ENCODE measurements around the gene NECAP2. TPM values are rescaled to one million over a fixed set of nuclear protein-coding genes. Genes with fewer than 3 reads are reported as not detected.
A peak's percentile ranks its signal among the peaks of the same experiment; 100 is the strongest.

Gene NECAP2
- total and polyA plus RNA-seq, 2 of the 4 experiments (the other 2 are of a cell fraction), result 80.5 to 85.1 TPM

DNA sequence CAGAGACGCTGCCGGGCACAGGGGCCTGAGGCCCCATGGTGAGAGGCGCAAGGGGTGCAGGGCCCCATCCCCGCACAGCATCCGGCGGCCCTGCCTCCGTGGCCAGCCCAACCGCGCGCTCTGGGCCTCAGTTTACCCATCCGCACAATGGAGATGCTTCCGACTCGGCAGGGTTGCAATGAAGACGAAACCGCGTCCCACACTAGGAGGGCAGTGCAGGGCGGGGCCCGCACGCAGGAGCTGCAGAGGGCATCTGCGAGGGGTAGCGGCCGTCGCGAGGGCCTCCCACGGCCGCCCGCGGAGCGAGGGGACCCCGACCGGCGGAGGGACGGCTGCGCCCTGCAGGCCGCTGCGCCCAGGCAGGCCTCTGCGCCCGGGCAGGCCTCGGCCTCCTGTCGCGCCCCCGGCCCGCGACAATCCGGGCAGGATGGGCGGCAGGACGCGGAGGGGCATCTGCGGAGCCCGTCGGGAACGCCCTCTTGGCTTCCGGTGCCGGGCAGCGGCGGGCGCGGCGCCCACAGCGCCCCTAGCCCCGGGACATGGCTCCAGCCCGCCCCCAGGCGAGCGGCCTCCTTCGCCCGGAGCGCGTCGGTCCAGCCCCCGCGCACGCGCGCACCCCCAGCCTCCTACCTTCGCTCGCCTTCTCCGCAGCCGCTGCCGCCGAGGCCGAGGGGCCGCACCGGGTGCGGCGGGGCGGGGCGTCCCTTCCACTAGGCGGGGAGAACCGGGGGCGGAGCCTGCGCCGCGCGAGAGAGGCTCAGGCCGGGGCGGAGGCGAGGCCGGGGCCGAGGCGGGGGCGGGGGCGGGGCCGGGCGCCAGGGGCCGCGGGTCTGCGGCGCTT lies 58.3 kb downstream of the NECAP2 start:
- Histone ChIP-seq H3K27me3 (ENCODE audit: control insufficient read depth, insufficient read depth, low read length) (no peaks in the 10 kb centered on the region), H4K8ac (ENCODE audit: low read depth in 2 of 2, low read length in 2 of 2) (peak overlapping the region; percentile 38 to 84; a peak in 3 of 4 replicates), H2BK120ac (ENCODE audit: low read depth, low read length) (0 out of 2 replicates have a peak overlapping the region, but pooled peaks have one; percentile 15), H2BK20ac (ENCODE audit: low read depth, low read length) (no peak overlapping the region), H2BK15ac (ENCODE audit: low read depth, low read length) (0 out of 3 replicates have a peak overlapping the region, but pooled peaks have one; percentile 27), H2AFZ (replicated peaks; ENCODE audit: low read length, poor library complexity) (peak overlapping the region; percentile 95), H3K14ac (replicated peaks; ENCODE audit: low read depth, low read length) (no peak overlapping the region; the same call in 1 of the 2 replicates), H3K27ac (ENCODE audit: insufficient read depth, low read length) (peak overlapping the region; percentile 78), H3K4me2 (ENCODE audit: low read depth, low read length) (peak overlapping the region; percentile 81), H3K4me3 (ENCODE audit: insufficient read depth, low read depth, low read length) (peak overlapping the region; percentile 95), H3K36me3 (ENCODE audit: control insufficient read depth, insufficient read depth, low read length) (no peaks in the 10 kb centered on the region), H3K9ac (ENCODE audit: low read depth, low read length) (peak overlapping the region; percentile 82), H2AK5ac (ENCODE audit: low read depth, low read length) (peak overlapping the region; percentile 43), H3K18ac (ENCODE audit: low read depth, low read length) (no peak overlapping the region; the same call in 1 of the 2 replicates), H2AK9ac (replicated peaks; ENCODE audit: low read depth, low read length, poor library complexity) (peak overlapping the region; percentile 93), H4K20me1 (ENCODE audit: insufficient read depth, low read length) (no peaks in the 10 kb centered on the region; the same call in 1 of the 2 replicates), H3K79me1 (ENCODE audit: low read depth in 1 of 2, low read length in 2 of 2) (peaks cover 0 to 31% of the 10 kb centered on the region in 2 experiments; a peak in 2 of 4 replicates), H3K56ac (ENCODE audit: extremely low read depth, insufficient read depth, low read length) (no peak overlapping the region), H3K9me3 (ENCODE audit: control insufficient read depth, insufficient read depth, low read length) (no peaks in the 10 kb centered on the region), H3K4ac (ENCODE audit: low read depth, low read length) (peak overlapping the region; percentile 77), H4K5ac (ENCODE audit: low read depth, low read length) (peak overlapping the region; percentile 13; the same call in 1 of the 2 replicates), H3K23ac (ENCODE audit: low read depth, low read length) (no peak overlapping the region; the same call in 1 of the 2 replicates), H3K4me1 (ENCODE audit: control insufficient read depth, insufficient read depth, low read length) (peaks cover 2% of the 10 kb centered on the region; the same call in 1 of the 2 replicates), H2BK5ac (ENCODE audit: low read depth, low read length, poor library complexity, severe bottlenecking) (peak overlapping the region; percentile 26), H3K9me1 (ENCODE audit: insufficient read depth, low read length) (no peaks in the 10 kb centered on the region), H4K91ac (ENCODE audit: insufficient read depth, low read depth, low read length) (no peak overlapping the region; the same call in 1 of the 2 replicates)
- CTCF ChIA-PET, result no interaction called here
- intact Hi-C loops (cut with micrococcal nuclease) (no loop called here), in situ Hi-C loops (cut with MboI; ENCODE audit: low sequenced_read_pairs) (no loop called here), dilution Hi-C loops (cut with HindIII; ENCODE audit: low sequenced_read_pairs, unreplicated experiment) (no loop called here)
- WGBS, 2 experiments (ENCODE audit: extremely low coverage in 2 of 2, insufficient read length in 1 of 2), result 1% methylated on average over 51 of the region's 108 CpGs; no CpG with 5 or more reads in 1 of the 2 experiments
- POLR2A ChIA-PET (ENCODE audit: unreplicated experiment), result no interaction called here
- BruUV-seq (replicated peaks), result no TSS peak
- 0 out of 2 replicates have a peak, but pooled peaks have one; percentile 20 for TF ChIP-seq MXI1 (IDR thresholded peaks at IDR 0.05; ENCODE audit: borderline replicate concordance, low read depth, low read length)
- TF ChIP-seq MAZ (IDR thresholded peaks at IDR 0.05; ENCODE audit: borderline replicate concordance, low read depth, low read length), result peak; percentile 64; the same call in 1 of the 2 replicates
- no peak for TF ChIP-seq FOS (IDR thresholded peaks at IDR 0.05; ENCODE audit: low read depth, low read length)
- TF ChIP-seq, protein P1, sequence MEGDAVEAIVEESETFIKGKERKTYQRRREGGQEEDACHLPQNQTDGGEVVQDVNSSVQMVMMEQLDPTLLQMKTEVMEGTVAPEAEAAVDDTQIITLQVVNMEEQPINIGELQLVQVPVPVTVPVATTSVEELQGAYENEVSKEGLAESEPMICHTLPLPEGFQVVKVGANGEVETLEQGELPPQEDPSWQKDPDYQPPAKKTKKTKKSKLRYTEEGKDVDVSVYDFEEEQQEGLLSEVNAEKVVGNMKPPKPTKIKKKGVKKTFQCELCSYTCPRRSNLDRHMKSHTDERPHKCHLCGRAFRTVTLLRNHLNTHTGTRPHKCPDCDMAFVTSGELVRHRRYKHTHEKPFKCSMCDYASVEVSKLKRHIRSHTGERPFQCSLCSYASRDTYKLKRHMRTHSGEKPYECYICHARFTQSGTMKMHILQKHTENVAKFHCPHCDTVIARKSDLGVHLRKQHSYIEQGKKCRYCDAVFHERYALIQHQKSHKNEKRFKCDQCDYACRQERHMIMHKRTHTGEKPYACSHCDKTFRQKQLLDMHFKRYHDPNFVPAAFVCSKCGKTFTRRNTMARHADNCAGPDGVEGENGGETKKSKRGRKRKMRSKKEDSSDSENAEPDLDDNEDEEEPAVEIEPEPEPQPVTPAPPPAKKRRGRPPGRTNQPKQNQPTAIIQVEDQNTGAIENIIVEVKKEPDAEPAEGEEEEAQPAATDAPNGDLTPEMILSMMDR (conservative IDR thresholded peaks at IDR 0.05; ENCODE audit: low read depth, low read length), result peak; percentile 33
- peak; percentile 99 for ATAC-seq (ENCODE audit: low read depth)
- peak; percentile 79 for DNase-seq
